Muscle of back (tissue), 11 donors: Measurements from ENCODE around the gene PAK1. TPM values are rescaled to one million over a fixed set of nuclear protein-coding genes. Genes with fewer than 3 reads are reported as not detected.

Experiments
- DNase-seq, 3 donors: peaks; one replicate each; pipeline versions ENCODE4 v3.0.0 to v3.0.0-alpha.2; 2013
- polyA plus RNA-seq, 10 donors: library from polyadenylated mRNA; unstranded; fragments of 120-200 nt; gene quantifications; one replicate each; pipeline ENCODE4 v1.2.1, GENCODE V29; 2013; ENCODE audit not compliant: insufficient read length in 10 of 10

PAK1 gene
- polyA plus RNA-seq, 10 donors, result 53.7 to 106 (median 83.1) TPM

DNA sequence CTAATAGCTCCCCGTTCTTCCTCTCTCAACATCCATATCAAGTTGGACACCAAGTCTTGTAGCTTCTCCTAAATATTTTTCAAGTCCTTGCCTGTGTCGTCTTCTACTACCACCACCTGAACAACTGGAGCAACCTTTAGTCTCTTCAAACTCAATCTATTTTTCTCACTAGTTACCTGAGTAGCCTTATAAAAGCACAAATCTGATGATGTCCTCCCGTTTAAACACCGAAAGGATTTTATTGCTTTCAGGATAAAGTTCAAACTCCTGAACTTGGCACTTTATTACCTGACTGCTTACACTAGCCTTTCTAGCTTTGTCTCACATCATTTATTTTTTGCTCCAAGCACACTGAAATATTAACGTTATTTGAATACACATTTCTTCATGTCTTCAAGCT, 1.3 kb upstream of the PAK1 start:
- no peak for DNase-seq

DNA sequence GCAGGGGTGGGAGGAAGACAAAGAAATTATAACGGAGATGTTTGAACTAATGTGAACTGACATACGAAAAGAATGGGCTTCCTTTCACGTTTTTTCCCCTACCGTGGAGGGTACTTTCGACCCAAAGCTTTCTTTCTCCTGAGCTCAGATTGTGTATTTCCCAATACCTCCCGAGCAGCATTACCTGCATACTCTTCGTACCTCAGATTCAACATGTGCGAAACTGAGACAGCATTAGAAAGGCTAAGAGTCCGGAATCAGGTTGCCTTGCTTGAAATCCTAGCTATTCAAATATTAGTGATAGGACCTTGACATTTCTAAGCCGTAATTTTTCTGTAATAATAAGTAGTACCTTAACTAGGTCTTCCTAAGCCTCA, 778 bp upstream of the PAK1 start:
- DNase-seq, result no peak

- DNase-seq, result peak in 2 of 3 donors; percentile 37 to 69
Observed at GRCh38 chr11:77472991-77473800, 698 bp downstream of the PAK1 start.

DNA sequence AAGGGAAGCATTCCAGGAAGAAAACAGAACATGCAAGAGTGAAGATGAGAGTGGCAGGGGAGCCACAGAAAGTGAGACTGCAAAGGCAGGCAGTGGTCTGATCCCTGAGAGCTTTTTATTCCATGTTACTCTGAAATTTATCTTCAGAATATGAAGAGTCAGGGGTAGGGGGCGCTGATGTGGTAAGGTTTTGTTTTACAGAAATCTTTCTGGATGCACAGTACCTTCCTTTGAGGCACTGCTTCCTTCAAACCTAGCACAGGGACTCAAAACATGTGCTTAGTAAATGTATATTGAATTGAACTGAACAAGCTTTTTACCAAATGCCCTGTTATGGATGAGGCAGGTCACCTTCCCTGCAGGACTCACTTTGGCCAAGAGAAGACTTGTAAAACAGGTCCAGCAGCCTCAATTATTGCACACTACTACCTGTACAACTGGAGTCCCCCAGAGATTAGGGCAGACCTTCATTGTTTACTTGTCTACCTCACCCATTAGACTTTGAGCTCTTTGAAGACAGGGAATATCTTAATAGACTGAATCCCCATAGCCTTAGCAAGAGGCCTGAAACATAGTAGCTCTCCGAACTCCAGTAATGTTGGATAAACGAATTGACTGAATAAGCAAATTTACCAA, 2.2 kb downstream of the PAK1 start:
- peak in 1 of 3 donors; percentile 12 for DNase-seq

DNA sequence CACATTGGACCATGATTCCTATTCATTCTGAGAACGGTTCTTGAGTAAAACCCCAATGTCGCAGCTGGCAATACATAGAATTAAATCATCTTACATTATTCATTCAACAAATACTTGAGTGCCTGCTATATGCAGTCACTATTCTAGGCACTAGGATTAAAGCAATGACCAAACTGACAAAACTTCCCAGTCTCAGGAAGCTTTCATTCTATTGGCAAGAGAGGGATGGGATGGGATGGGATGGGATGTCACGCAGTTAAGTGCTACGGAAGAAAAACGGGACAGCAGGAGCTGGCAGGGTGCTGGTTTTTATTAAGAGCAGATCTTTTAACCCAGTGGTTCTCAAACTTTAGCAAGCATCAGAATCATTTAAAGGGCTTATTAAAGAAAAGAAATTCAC, 2.9 kb downstream of the PAK1 start:
- no peak for DNase-seq

DNA sequence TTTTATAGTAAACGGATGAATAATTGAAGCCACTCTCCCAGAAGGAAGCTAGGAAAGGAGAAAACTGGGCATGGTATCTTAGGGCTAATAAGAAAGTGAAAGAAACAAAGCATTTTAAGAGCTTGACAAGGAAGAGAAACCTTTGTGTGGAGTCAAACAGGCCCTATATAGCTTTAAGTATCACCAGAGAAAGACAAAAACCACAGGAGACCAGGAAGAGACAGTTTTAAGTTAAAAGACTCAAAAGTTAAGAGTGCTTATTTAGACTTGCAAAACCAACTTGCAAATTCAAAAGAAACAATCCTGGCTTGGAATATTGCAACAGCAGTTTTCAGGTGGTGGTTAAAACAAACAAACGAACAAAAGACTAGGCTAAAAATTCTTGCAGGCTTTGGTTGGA, 3.4 kb downstream of the PAK1 start:
- no peak for DNase-seq

DNA sequence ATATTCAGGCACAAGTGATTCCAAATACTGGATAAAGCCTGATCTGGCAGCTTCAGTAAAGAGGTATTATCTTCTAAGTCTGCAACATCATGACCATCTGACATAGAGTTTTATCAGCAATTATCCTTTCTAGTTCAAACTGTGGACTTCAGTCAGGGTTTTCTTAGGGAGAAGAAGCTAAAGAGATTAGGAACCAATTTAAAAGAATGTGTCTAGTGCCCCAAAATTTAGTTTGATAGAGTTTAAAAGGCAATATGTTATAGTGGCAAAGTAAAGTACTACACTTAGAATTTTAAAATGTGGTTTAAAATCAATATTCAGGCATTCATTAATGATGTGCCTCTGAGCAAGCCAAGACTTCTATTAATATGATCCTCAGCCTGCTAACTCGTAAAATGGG, 5.4 kb downstream of the PAK1 start:
- no peak for DNase-seq

DNA sequence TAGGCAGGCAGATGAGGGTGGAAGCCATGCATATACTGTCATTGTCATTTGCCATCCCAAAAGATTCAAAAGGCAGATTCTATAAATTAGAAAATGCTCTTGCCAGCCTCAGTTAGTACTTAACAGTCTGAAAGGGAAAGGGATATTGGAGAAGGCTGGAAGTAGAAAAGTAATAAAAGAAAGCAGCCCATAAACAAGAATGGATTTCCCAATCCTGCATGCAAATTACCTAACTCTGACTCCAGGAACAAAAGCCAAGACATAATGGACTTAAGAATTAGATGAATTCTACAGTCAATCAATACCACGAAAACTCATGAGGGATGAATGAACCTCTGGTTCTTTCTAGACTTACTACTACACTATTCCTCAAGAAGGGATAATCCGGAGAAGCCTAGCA, 5.9 kb downstream of the PAK1 start:
- no peak for DNase-seq

DNA sequence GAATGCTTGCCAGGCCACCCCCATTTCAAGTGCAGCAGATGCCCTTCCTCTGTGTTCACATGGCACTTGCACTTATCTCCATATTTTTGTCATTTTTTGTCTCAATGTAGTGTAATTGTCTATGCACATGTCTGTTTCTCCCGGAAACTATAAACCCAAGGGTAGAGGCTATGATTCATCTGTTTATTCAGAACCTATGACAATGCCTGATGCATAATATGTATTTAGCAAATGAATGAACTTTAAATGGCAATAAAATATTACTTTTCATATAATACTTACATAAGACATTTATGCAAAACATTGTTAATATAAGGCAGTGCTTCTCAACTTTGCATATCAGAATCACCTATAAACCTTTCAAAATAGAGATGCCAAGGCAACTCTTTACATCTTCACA, 6.7 kb downstream of the PAK1 start:
- DNase-seq, result no peak

DNA sequence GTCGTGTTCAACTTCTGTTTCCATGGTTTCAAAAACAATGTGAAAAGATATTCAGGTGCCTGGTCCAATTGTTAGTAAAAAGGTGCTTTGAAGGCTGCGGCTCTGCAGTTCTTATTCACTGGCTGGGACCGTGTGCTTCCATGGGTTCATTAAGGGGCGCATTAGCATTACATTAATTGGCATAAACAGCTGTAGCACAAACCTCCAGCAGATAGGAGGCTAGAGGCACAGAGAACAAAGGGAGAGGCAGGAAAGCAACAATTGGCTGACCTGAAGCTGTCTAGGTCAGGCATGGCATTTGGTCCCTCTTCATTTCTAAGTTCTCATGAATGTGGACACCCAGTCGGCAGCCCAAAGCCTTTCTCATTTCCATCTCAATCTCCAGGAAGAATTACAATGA, 16.6 kb downstream of the PAK1 start:
- DNase-seq, result no peak

DNA sequence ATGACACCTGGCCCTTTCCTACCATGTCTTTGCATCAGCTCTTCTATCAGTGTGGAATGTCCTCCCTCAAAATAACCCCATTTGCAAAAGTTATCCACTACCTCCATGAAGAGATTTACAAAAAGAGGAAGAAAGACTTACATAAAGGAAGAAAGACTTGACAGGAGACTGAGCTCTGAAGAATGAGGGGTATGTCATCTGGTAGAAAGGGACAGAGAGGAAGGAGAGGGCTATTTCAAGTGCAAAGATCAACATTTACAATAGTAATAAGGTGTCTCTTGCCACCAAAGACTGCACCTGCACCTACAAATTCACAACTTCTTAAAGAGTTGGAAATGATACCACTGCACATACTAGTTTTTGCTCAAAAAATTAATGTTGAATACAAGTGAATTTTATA, 18.2 kb downstream of the PAK1 start:
- DNase-seq, result no peak

GRCh38 chr11:77454867-77455655, 18.8 kb downstream of the PAK1 start:
- DNase-seq, result no peak

- no peak for DNase-seq
Observed at GRCh38 chr11:77450227-77450626, 23.7 kb downstream of the PAK1 start.

GRCh38 chr11:77449784-77450183, 24.1 kb downstream of the PAK1 start:
- DNase-seq, result no peak

DNA sequence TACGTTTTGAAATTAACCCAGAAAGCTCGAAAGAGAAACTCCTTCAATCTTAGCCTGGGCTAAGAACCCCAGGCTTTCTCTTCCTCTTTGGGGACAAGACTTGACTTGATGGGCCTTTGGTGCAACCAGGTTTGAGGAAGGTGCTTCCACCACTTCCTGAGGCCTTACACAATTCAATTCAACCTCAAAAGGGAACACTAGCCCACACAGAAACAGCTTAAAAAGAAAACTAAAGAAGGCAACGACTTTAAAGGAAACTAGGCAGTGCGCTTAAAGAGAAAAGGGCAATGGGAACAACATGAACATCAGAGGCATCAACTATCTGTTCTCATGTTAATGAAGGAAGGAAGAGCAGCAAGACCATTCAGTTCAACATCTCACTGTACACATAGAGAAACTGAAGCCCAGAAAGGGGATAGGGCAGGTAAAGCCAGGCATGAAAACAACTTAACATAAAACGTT, 24.8 kb downstream of the PAK1 start:
- DNase-seq, result no peak

- no peak for DNase-seq
Observed at GRCh38 chr11:77448269-77448668, 25.6 kb downstream of the PAK1 start.

DNA sequence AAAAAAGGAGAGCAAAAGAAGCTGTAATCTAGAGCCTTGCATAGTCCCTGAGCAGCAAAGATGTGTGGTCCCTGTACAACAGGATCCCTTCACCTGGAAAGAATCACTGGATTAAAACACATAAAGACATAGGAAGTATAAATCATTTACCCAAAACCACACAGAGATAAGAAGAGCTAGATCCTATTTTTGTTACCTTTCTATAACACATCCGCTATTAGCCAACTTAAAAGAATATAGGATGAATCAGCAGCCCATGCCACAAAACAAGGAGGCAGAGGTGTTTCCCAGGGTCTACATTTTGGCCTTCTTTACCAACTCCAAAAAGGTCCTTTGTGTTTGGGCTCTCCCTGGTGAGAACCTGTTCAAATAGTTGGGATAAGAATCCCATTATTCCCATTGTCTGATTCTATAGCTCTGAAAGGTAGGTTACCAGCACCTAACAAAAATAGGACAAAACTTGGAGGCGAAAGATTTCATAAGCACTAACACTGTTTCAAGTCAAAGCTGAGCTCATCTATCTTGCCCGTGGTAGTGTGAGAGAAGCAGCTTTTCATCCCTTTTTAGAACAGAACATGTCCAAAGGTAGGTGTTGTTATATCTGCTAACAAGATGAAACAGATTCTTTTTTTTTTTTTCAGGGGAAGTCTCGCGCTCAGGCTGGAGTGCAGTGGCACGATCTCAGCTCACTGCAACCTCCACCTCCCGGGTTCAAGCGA, 26.8 kb downstream of the PAK1 start:
- no peak for DNase-seq

DNA sequence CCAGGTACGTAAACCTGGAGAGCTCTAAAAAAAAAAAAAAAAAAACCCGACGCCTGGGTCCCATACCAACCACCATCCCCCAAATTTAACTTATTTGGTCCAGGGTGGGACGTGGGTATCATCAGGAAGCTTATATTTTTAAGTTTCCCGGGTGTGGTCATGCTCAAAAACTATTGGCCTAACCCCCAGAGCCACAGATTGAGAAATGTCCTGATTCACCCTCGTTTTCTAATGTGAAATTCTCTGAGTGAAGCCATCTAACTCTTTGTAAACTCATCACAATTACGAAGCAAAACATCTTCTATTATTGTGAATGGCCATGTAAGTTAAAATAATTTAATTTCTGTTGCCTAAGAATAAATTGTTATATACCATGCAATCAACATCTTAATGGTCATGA, 29.6 kb downstream of the PAK1 start:
- no peak for DNase-seq

DNA sequence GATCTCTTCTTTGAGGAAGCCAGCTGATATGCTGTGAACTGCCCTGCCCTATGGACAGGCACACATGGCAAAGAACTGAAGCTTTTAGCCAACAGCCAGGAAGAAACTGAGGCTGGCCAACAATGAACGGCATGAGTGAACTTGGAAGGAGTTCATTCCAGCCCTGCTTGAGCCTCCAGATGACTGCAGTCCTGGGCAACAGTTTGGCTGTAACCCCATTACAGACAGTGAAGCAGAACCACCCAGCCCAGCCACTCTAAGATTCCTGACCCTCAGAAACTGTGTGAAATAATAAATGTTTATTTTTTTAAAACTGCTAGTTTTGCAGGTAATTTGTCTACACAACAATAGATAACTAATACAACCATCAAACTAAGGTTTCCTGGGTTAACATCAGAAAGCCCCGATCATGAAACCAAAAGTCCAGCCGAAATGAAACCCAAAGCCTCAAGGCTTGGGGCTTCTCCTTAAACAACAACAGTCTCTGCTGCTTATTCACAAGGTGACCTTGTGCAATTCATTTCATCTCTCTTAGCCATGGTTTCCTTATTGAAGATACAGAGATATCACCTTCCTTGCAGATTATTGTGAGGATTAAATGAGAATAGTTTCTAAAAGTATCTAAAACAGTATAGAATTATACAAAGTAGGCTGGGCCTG, 31.4 kb downstream of the PAK1 start:
- no peak for DNase-seq

GRCh38 chr11:77441426-77441825, 32.5 kb downstream of the PAK1 start:
- DNase-seq, result no peak

- DNase-seq, result no peak
Observed at GRCh38 chr11:77440678-77441077, 33.2 kb downstream of the PAK1 start.

- no peak for DNase-seq
Observed at GRCh38 chr11:77438487-77438886, 35.4 kb downstream of the PAK1 start.
